GM06990 (cell line): ENCODE results near the gene ZNF438.

Source experiments
- DNase-seq: peaks from one replicate; pipeline ENCODE4 v3.0.0-alpha.2; 2011; ENCODE audit not compliant: insufficient read length; ENCODE audit errors: extremely low read depth
- H3K27me3 ChIP-seq: replicated peaks from 2 replicates; pipeline ENCODE4 v1.6.0; 2011; ENCODE audit warnings: low read length; ENCODE audit not compliant: control insufficient read depth, insufficient read depth
- H3K36me3 ChIP-seq: 2 replicates; pipeline ENCODE4 v1.5.1; 2011; ENCODE audit warnings: low read length; ENCODE audit not compliant: control insufficient read depth, insufficient read depth
- H3K4me3 ChIP-seq: replicated peaks from 2 replicates; pipeline ENCODE4 v1.5.1; 2011; ENCODE audit warnings: low read depth, mild to moderate bottlenecking, control low read depth, low read length
- CTCF ChIP-seq: IDR thresholded peaks from 2 replicates; pipeline ENCODE4 v1.5.1; 2011; ENCODE audit warnings: low read length, control low read depth, mild to moderate bottlenecking, inconsistent platforms; ENCODE audit not compliant: insufficient read depth, poor library complexity, severe bottlenecking

Gene ZNF438

GRCh38 chr10:30894221-30894620 is 137.4 kb downstream of the ZNF438 start:
- no peak for TF ChIP-seq CTCF
- H3K4me3 ChIP-seq: no peak overlapping the region
- DNase-seq: no peak
- no peaks in the 10 kb centered on the region for H3K36me3 ChIP-seq
- H3K27me3 ChIP-seq: no peaks in the 10 kb centered on the region

DNA sequence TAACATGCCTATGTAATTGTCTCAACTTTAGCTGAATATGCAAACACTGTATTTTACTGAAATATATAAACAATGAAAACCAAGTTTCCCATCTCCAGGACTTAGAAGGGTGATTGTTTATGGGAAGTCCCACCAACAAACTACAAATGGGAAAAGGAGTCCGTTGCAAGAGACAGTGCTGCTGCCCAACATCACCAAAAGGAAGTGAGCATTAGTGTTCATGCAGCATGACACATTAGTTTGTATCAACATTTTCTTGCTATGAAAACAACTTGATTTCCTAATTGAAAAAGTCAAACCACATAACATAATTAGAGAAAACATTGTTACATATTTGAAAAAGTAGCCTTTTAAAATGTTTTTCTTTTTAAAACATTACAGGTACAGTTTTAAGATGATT is 138.5 kb downstream of the ZNF438 start:
- DNase-seq: no peak
- no peaks in the 10 kb centered on the region for H3K27me3 ChIP-seq
- H3K36me3 ChIP-seq: no peaks in the 10 kb centered on the region
- H3K4me3 ChIP-seq: no peak overlapping the region
- no peak for TF ChIP-seq CTCF

DNA sequence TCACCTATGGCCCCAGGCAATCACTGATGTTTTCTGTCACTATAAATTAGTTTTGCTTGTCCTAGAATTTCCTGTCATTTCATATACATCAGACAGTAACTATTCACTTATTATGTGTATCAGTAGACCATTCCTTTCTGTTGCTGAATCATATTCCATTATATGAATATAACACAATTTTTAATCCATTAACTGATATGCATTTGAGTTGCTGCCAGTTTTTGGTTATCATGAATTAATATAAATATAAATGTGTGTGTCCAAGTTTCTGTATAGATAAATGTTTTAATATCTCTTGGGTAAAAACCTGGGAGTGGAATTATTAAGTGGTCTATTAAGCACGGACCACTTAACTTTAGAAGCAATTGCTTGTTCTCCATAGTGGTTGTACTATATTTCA is 143.8 kb downstream of the ZNF438 start:
- Histone ChIP-seq H3K36me3 (no peaks in the 10 kb centered on the region), H3K4me3 (no peak overlapping the region), H3K27me3 (no peaks in the 10 kb centered on the region)
- DNase-seq: no peak
- TF ChIP-seq CTCF: no peak

- TF ChIP-seq CTCF: no peak
- Histone ChIP-seq H3K27me3 (no peaks in the 10 kb centered on the region), H3K36me3 (no peaks in the 10 kb centered on the region), H3K4me3 (no peak overlapping the region)
- DNase-seq: no peak
Observed at GRCh38 chr10:30885423-30885822, 146.2 kb downstream of the ZNF438 start.

GRCh38 chr10:30883751-30884150 is 147.9 kb downstream of the ZNF438 start:
- no peaks in the 10 kb centered on the region for H3K36me3 ChIP-seq
- no peak for TF ChIP-seq CTCF
- no peak for DNase-seq
- H3K27me3 ChIP-seq: no peaks in the 10 kb centered on the region
- H3K4me3 ChIP-seq: no peak overlapping the region

- H3K36me3 ChIP-seq: no peaks in the 10 kb centered on the region
- no peak for TF ChIP-seq CTCF
- H3K27me3 ChIP-seq: no peaks in the 10 kb centered on the region
- H3K4me3 ChIP-seq: no peak overlapping the region
- DNase-seq: no peak
Observed at GRCh38 chr10:30883116-30883515, 148.5 kb downstream of the ZNF438 start.
